OCI-LY1 (cell line): Measurements from ENCODE around the gene KLHL1.

Source experiments
- EZH2 ChIP-seq: fragments of 200-600 bp; sonication (generic), shearing (Covaris generic); IDR thresholded peaks from 2 replicates; pipeline ENCODE4 v1.8.0; 2017; ENCODE audit warnings: borderline replicate concordance, mixed run types, mild to moderate bottlenecking, antibody characterized with exemption, low read length, moderate library complexity, mixed read lengths
- TF ChIP-seq, protein P1 (sequence below): fragments of 200-600 bp; sonication (generic), shearing (Covaris generic); IDR thresholded peaks from 2 replicates; pipeline ENCODE4 v1.5.1; 2017; ENCODE audit warnings: mild to moderate bottlenecking, antibody characterized with exemption, low read length, moderate library complexity, mixed read lengths

DNA sequence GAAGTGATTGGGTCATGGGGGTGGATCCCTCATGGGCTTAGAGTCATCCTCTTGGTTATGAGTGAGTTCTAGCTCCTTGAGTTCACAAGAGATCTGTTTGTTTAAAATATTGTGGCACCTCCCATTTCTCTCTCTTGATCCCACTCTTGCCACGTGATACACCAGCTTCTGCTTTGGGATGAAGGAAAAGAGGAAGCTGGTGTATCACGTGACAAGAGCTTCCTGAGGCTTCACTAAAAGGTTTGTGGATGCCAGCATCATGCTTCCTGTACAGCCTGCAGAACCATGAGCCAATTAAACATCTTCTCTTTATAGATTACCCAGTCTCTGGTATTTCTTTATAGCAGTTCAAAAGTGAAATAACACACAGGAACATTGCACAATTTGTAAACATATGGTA lies 353.2 kb downstream of the KLHL1 start:
- TF ChIP-seq, protein P1, sequence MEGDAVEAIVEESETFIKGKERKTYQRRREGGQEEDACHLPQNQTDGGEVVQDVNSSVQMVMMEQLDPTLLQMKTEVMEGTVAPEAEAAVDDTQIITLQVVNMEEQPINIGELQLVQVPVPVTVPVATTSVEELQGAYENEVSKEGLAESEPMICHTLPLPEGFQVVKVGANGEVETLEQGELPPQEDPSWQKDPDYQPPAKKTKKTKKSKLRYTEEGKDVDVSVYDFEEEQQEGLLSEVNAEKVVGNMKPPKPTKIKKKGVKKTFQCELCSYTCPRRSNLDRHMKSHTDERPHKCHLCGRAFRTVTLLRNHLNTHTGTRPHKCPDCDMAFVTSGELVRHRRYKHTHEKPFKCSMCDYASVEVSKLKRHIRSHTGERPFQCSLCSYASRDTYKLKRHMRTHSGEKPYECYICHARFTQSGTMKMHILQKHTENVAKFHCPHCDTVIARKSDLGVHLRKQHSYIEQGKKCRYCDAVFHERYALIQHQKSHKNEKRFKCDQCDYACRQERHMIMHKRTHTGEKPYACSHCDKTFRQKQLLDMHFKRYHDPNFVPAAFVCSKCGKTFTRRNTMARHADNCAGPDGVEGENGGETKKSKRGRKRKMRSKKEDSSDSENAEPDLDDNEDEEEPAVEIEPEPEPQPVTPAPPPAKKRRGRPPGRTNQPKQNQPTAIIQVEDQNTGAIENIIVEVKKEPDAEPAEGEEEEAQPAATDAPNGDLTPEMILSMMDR = no peak
- TF ChIP-seq EZH2 = no peak
